Activated effector memory CD4-positive, alpha-beta T cell treated with Interleukin-2 at 50 U/mL for 16 hours (primary cell): Measurements from ENCODE around the gene RRBP1.

Source experiments
- DNase-seq: peaks from one replicate; pipeline ENCODE4 v3.0.0-alpha.2; 2020

Gene RRBP1

GRCh38 chr20:17620371-17621228, 61.4 kb downstream of the RRBP1 start:
- DNase-seq, result no peak

DNA sequence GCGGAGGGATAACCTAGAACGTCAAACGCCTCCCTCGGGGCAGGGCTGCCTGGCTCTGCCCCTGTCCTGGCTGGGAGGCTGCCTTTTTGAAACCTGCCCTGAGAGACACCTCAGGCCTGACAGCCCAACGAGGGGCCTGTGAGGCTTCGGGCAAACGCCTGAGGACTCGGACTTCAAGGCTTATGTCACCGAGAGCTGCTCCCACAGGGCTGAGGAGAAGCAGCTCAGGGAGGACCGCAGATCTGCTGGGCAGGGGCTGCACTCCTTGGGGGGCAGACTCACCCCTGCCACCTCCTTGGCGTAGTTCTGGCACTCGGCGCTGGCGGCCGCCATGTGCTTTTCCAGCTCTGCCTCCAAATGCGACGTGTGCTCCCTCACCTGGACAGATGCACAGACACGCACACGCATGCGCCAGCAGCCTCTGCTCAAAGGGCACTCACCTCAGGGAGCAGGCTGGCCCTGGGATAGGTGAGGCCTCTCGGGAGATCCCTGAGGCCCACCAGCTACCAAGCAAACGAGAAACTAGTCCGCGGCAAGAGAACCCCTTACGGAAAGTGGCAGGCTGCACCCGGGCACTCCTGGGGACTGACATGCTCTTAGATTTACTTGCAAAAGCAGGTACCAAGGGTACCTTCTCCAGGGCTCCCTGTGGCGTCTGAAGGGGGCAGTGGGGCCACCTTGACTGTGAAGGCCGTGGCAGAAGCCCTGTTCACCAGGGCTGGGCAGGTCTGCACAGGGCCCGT, 62.5 kb downstream of the RRBP1 start:
- no peak for DNase-seq

DNA sequence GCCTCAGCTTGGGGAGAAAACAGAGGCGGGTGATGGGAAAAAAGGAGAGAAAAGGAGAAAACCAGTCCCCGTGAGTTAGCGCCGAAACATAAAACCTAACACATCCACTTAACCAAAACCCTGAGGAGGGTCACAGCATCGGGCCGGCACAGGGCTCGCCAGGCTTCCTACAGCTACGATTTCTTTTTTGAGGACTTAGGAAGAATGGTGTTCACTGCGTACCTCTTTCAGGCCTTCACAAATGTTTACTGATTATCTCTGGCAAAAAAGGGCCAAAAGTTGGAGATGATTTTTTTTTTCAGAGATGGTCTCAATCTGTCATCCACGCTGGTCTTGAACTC, 63.4 kb downstream of the RRBP1 start:
- no peak for DNase-seq

GRCh38 chr20:17617868-17618672, 64.0 kb downstream of the RRBP1 start:
- no peak for DNase-seq

GRCh38 chr20:17617212-17617867, 64.7 kb downstream of the RRBP1 start:
- peak; percentile 18 for DNase-seq

DNA sequence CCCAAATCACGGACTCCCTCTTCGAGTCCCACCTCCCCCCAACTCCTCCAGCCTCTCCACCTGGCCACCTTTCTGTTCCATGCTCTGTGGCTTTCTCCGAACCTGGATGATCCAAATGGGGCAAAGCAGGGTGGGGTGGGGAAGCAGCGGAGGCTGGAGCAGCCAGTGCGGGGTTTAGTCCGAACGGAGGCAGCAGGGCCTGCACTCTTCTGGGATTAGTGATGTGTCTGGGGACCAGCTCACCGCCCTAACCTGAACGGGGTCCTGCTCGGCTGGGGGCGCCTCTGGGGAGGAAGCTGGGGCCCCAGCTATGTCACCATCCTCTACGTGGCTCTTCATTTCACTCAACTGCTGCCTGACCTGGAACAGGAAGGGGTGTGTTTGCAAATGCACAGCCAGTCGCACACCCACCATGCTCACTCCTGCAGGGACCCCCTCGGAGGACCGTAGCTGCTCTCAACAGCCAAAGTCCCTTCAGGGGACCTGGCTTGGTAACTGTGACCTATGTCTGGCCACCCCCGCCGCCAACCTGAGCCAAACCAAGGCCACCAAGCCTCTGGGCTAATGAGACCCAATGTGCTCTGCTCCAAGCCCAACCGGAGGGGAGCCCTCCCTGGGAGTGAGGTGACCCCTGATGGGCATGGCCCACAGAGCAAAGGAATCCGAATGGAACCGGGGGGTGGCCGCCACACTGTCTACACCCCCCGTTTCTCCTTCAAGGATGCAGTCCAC, 65.4 kb downstream of the RRBP1 start:
- DNase-seq, result no peak

GRCh38 chr20:17615645-17616479, 66.2 kb downstream of the RRBP1 start:
- DNase-seq, result no peak

- DNase-seq, result no peak
These were observed 67.0 kb downstream of the RRBP1 start for GRCh38 chr20:17614812-17615644.

GRCh38 chr20:17614176-17614811, 67.7 kb downstream of the RRBP1 start:
- no peak for DNase-seq

DNA sequence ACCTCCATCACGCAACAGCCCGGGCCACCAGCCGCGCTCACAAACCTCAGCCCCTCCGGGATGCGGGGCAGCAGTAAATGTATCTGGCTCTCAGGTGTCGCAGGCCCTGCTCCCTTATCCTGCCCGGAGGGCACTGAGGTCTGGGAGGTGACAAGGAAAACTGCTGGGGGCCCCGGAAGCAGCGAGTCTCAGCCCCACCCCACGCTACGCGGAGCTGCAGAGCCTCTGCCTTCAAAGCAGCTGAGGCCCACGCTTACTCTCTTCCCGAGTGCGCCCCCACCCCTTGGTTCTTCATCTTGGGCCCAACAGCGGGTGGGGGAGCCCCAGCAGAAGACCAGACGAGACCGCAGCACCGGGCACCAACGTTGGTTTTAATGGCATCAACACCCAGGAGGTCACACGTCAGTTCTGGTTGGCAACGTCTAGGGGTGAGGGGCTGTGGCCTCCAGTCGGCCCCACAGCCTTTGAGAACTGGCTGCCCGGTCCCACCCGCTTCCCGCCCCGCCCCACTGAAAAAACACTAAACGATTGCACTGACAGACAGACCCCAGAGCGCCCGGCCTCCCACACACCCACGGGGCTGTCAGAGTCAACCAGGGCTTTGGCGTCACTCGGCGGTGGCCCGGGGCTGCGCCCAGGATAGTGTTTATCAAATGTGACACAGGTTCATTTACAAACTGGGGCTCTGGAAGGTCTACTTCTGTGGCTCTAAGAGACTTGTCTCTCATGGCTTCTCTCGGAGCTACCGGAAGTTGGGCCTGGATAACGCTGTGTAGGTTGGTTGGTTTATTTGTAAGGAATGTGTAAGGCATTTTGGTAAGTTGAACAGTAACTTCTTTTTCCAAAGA, 68.5 kb downstream of the RRBP1 start:
- no peak for DNase-seq

DNA sequence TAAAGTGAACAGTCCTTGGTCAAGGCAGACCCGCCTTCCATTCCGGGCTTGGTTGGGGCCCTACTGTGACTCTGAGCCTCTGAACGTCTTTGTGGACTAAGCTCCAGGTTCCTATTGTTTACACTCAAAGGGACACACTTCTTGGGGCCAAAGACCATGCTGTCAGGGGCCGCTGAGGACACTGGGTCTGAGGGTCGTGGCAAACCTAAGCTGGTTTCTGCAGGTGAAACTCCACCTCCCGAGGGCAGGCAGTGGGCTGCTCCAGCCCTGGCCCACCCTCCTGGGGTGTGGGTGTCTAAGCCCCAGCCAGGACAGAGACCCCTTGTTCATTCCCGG, 69.1 kb downstream of the RRBP1 start:
- DNase-seq, result no peak

GRCh38 chr20:17612287-17612991, 69.6 kb downstream of the RRBP1 start:
- DNase-seq, result peak; percentile 33

- DNase-seq, result no peak
These were observed 70.3 kb downstream of the RRBP1 start for GRCh38 chr20:17611540-17612286.

GRCh38 chr20:17611290-17611539, 70.8 kb downstream of the RRBP1 start:
- no peak for DNase-seq

GRCh38 chr20:17610566-17611289, 71.3 kb downstream of the RRBP1 start:
- DNase-seq, result peak; percentile 70

DNA sequence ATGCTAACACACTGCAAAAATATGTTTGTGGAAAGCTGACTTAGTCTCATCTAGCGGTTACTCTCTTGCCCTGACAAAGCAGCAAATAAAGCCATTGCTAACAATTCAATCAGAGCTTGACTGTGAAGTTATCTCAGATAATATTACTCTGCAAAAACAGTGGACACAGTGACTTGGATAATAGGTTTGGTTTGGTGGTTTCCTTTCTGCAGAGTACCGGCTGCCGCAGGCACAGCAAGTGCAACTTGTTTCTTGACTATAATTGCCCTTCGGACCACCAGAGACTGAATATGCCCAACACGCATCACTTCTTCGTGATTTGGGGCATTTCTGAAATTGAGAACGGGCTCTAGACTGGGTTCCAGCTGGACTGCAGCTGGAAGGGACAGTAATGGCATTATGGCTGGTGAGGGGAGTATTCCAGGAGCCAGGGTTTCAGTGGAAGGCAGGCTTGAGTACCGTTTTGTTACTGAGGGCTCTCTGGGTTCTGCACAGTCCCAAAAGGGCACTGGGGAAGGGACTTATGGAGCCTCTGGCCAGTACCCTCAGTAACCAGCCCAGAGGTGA, 72.1 kb downstream of the RRBP1 start:
- no peak for DNase-seq
